ENCODE measurements around the gene CDYL. TPM values are rescaled to one million over a fixed set of nuclear protein-coding genes. Genes with fewer than 3 reads are reported as not detected.

The CDYL gene
- total and polyA plus RNA-seq, 4 donors = 3.3 to 25.4 (median 11.0) TPM

- Histone ChIP-seq H3K27ac (ENCODE audit: low read depth in 1 of 2, low read length in 2 of 2) (no peak overlapping the region), H3K9me3 (ENCODE audit: control insufficient read depth in 4 of 4, low read length in 3 of 4) (peaks cover 0 to 9% (median 2%) of the 10 kb centered on the region in 4 donors), H3K27me3 (ENCODE audit: control insufficient read depth in 4 of 4, insufficient read depth in 4 of 4, low read length in 3 of 4) (no peaks in the 10 kb centered on the region), H3K9ac (ENCODE audit: low read depth in 1 of 2, low read length in 2 of 2) (no peak overlapping the region), H3K4me3 (ENCODE audit: low read depth in 1 of 3, low read length in 3 of 3) (no peak overlapping the region), H3K4me1 (ENCODE audit: control insufficient read depth in 4 of 4, insufficient read depth in 4 of 4, low read length in 3 of 4) (no peaks in the 10 kb centered on the region), H3K36me3 (ENCODE audit: control insufficient read depth in 4 of 4, insufficient read depth in 3 of 4, low read depth in 1 of 4, low read length in 3 of 4) (no peaks in the 10 kb centered on the region)
- TF ChIP-seq NR2F2 (IDR thresholded peaks at IDR 0.05) = no peak
- WGBS = 86% methylated on average over 1 of the region's 1 CpG
- no peak for DNase-seq (ENCODE audit: low spot score)
Observed at GRCh38 chr6:4763921-4764320, 12.3 kb upstream of the CDYL start.

GRCh38 chr6:4768815-4769214 lies 7.4 kb upstream of the CDYL start:
- DNase-seq (ENCODE audit: low spot score) = no peak
- H3K9ac ChIP-seq (ENCODE audit: low read depth in 1 of 2, low read length in 2 of 2) = no peak overlapping the region

More at GRCh38 chr6:4768815-4769214, 7.4 kb upstream of the CDYL start:
- Histone ChIP-seq H3K9me3 (ENCODE audit: control insufficient read depth in 4 of 4, low read length in 3 of 4) (peaks cover 0 to 1% (median 0%) of the 10 kb centered on the region in 4 donors), H3K4me3 (ENCODE audit: low read depth in 1 of 3, low read length in 3 of 3) (no peak overlapping the region), H3K27ac (ENCODE audit: low read depth in 1 of 2, low read length in 2 of 2) (no peak overlapping the region), H3K27me3 (ENCODE audit: control insufficient read depth in 4 of 4, insufficient read depth in 4 of 4, low read length in 3 of 4) (no peaks in the 10 kb centered on the region), H3K36me3 (ENCODE audit: control insufficient read depth in 4 of 4, insufficient read depth in 3 of 4, low read depth in 1 of 4, low read length in 3 of 4) (no peaks in the 10 kb centered on the region), H3K4me1 (ENCODE audit: control insufficient read depth in 4 of 4, insufficient read depth in 4 of 4, low read length in 3 of 4) (no peaks in the 10 kb centered on the region)
- TF ChIP-seq HNF4G (IDR thresholded peaks at IDR 0.05) (no peak), RXRA (IDR thresholded peaks at IDR 0.05) (no peak), YY1 (IDR thresholded peaks at IDR 0.05) (no peak), EGR1 (IDR thresholded peaks at IDR 0.05; ENCODE audit: low read depth in 2 of 2) (no peak), RAD21 (IDR thresholded peaks at IDR 0.05) (no peak), JUND (IDR thresholded peaks at IDR 0.05) (no peak), FOXA1 (IDR thresholded peaks at IDR 0.05) (no peak), NR2F2 (IDR thresholded peaks at IDR 0.05) (no peak), FOXA2 (IDR thresholded peaks at IDR 0.05) (no peak), GABPA (IDR thresholded peaks at IDR 0.05 in 1 of 2, conservative IDR thresholded peaks at IDR 0.05 in 1 of 2) (no peak), REST (IDR thresholded peaks at IDR 0.05) (no peak), ZBTB33 (IDR thresholded peaks at IDR 0.05) (no peak)
- 85% methylated on average over 7 of the region's 7 CpGs for WGBS

Measured in liver (tissue), 9 donors.